Measurements from ENCODE around the gene NFE2L2.
A peak's percentile ranks its signal among the peaks of the same experiment; 100 is the strongest.

NFE2L2 gene

DNA sequence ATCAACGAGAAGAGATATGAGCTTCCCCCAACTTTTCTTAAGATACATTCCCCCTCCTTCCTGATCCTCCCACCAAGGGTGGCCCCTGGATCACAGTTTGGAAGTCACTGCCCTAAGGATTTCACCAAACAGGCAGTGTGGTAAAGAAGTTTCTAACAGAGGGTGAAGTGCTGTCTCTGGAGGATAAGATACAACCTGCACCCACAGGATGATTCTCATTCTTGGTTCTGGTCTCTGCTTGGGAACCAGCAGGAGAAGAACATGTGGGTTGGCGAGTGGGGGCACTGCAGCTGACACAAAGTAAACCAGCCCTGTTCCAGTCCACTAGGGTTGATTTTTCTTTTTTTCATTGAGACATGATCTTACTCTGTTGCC, 9.3 kb downstream of the NFE2L2 start:
- H3K27ac ChIP-seq: no peak overlapping the region
- TF ChIP-seq, protein P1, sequence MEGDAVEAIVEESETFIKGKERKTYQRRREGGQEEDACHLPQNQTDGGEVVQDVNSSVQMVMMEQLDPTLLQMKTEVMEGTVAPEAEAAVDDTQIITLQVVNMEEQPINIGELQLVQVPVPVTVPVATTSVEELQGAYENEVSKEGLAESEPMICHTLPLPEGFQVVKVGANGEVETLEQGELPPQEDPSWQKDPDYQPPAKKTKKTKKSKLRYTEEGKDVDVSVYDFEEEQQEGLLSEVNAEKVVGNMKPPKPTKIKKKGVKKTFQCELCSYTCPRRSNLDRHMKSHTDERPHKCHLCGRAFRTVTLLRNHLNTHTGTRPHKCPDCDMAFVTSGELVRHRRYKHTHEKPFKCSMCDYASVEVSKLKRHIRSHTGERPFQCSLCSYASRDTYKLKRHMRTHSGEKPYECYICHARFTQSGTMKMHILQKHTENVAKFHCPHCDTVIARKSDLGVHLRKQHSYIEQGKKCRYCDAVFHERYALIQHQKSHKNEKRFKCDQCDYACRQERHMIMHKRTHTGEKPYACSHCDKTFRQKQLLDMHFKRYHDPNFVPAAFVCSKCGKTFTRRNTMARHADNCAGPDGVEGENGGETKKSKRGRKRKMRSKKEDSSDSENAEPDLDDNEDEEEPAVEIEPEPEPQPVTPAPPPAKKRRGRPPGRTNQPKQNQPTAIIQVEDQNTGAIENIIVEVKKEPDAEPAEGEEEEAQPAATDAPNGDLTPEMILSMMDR (IDR thresholded peaks at IDR 0.05): no peak
- TF ChIP-seq ZFX (IDR thresholded peaks at IDR 0.05; ENCODE audit: borderline replicate concordance): no peak

DNA sequence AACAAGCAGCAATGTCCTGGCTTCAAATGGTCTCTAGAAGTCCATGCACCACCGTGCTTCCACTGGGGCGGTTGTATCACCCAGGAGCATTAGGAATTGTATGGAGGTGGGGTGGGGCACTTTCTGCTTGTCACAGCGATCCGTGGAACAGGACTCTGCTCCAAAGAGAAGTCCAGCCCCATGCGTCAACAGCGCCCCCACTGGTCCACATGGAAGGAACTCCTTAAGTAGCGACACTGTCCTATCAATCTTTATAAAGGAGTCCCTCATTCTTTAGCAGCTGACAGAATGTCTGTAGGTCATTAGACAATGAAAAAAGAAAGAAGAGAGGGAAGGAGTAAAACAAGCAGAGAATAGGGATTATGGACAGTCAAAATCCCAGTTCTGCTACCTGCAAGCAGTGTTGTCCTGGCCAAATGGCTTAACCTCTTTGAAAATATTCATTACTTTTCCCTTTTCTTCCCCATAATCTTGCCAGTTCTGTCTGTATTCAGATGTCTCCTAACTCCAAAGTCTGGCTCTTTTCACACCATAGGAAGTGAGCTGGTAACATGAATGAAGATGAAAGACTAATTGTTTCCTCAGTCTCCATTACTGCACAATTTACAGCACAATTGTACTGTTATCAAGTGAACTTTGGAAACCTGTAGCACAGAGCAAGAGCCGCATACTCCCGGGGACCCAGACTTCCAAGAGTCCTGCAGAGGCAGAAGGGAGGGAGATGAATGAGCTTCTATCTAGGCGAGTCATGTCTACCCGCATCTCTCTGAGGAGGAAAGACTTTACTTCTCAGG, 9.9 kb downstream of the NFE2L2 start:
- no peak overlapping the region for H3K27ac ChIP-seq
- no peak for TF ChIP-seq ZFX (IDR thresholded peaks at IDR 0.05; ENCODE audit: borderline replicate concordance)
- TF ChIP-seq, protein P1 (IDR thresholded peaks at IDR 0.05): peak; percentile 56

DNA sequence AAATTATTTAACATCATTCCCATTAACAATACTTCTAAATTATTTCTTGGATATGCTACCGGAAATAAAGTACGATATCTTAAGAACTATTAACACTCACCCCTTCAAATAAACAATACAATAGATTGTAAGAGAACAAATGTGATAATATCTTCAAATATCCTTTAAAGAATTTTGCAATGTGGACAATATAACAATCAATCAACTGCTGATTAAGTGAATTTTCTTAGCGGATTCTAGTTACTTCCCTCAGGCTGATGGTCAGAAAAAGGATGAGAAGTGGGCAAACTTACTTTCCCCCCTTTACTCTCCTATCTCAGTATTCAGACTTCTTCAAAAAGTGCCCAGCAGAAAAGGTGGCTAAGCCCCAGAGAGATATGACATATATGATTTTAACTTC, 10.8 kb downstream of the NFE2L2 start:
- no peak overlapping the region for H3K27ac ChIP-seq
- TF ChIP-seq ZFX (IDR thresholded peaks at IDR 0.05; ENCODE audit: borderline replicate concordance): no peak
- TF ChIP-seq, protein P1 (IDR thresholded peaks at IDR 0.05): no peak

DNA sequence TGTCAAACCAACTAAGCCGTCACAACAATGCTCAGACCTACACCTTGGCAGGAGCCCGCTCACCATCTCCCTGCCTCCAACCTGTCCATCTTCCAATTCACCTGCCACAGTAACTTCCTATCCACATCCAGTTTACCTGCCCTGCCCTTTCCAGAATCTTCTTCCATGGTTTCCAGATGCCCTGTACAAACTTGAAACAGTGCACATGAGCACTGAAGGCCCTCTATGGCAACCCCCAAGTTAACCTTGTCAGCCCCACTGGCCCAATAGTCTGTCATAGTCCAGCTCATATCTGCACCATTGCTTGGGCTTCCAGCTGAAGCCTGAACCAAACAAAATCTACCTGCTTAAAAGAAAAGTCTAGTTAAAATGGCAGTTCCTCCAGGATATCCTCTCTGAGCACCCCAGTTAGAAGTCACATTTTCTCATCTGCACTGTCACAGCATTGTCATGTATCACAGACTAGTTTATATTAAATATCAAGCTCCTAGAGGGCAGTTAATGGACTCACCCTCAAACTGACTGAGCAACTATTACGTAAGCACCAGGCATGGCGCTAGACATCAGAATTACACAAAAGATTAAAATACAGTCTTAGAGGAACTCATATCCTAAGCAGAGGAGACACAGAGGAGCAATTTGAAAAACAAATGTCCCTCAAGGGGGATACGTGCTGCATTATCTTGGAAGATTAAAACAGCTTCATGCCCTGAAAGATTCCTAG, 11.6 kb downstream of the NFE2L2 start:
- H3K27ac ChIP-seq: no peak overlapping the region
- TF ChIP-seq, protein P1 (IDR thresholded peaks at IDR 0.05): no peak
- no peak for TF ChIP-seq ZFX (IDR thresholded peaks at IDR 0.05; ENCODE audit: borderline replicate concordance)

DNA sequence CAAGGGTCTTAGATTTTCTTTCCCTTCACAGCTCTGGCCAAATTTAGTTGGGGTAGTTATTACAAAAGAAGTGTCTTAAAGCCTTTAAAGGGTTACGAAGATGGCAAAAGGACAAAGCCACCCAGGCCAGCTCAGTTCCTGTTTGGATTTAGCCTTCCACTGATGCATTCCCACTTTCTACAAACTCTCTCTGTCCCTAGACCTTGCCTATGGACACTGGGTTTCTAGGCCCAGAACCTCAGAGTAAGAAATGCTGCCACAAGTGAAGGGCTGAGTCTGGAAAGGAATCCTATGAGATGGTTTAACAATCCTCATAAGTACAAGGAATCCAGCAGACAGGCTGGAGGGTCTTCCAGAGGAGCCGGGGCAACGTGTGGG, 13.4 kb downstream of the NFE2L2 start:
- 0 out of 2 replicates have a peak overlapping the region, but pooled peaks have one; percentile 7 for H3K27ac ChIP-seq
- TF ChIP-seq ZFX (IDR thresholded peaks at IDR 0.05; ENCODE audit: borderline replicate concordance): no peak

DNA sequence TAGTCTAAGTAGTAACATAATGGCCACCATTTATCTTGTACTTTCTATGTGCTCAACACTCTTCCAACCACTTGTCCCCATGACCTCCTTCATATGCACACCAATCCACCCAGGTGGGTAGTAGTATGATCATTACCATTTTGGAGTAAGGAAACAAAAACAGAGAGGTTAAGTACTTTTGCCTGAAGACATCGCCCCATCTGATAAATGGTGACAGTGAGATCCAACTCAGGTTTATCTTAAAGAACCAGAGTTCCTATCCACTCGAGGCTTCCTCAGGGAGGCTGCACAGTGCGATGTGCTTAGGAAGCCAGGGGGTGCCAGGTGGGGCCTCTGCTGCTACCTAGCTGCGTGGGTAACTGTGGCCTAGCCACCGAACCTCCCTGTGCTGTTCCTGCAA, 14.1 kb downstream of the NFE2L2 start:
- no peak overlapping the region for H3K27ac ChIP-seq
- TF ChIP-seq, protein P1 (IDR thresholded peaks at IDR 0.05): no peak
- TF ChIP-seq ZFX (IDR thresholded peaks at IDR 0.05; ENCODE audit: borderline replicate concordance): no peak

DNA sequence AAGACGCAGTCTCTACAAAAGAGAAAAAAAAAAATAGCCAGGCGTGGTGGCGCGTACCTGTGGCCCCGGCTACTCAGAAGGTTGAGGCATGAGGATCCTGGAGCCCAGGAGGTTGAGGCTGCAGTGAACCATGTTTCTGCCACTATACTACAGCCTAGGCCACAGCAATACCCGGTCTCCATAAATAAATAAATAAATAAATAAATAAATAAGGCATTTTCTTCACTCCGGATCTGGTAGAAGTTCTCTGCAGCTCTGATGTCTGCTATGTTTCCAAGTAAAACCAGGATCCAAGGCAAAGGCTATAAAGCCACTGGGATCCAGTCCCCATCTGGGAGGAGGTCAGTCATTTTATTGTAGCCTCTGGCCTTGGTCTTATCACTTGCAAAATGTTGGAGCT, 15.5 kb downstream of the NFE2L2 start:
- H3K27ac ChIP-seq: no peak overlapping the region
- TF ChIP-seq, protein P1 (IDR thresholded peaks at IDR 0.05): no peak
- no peak for TF ChIP-seq ZFX (IDR thresholded peaks at IDR 0.05; ENCODE audit: borderline replicate concordance)

Measured in 22Rv1 (cell line).